ENCODE measurements around the gene OR2D3. TPM values are rescaled to one million over a fixed set of nuclear protein-coding genes. Genes with fewer than 3 reads are reported as not detected.

OR2D3 gene, protein sequence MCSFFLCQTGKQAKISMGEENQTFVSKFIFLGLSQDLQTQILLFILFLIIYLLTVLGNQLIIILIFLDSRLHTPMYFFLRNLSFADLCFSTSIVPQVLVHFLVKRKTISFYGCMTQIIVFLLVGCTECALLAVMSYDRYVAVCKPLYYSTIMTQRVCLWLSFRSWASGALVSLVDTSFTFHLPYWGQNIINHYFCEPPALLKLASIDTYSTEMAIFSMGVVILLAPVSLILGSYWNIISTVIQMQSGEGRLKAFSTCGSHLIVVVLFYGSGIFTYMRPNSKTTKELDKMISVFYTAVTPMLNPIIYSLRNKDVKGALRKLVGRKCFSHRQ
- total RNA-seq: not detected
- not detected for polyA plus RNA-seq
- long read RNA-seq, donor 1: 0 reads
- long read RNA-seq, donor 2: 0 reads
- long read RNA-seq, donor 3: 0 reads

DNA sequence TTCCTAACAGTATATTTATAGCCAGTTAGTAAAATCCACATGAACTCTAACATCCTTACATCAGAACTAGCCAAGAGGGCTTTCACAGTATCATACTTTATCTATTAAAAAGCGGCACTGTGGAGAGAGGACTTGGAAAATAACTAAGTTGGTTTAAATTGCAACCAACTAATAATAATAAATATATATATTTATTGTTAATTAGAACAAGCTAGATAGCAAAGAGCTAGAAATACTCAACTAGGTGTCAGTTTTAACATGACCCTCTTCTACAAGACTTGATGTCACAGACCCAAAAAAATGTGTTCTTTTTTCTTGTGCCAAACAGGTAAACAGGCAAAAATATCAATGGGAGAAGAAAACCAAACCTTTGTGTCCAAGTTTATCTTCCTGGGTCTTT is at the start of gene OR2D3:
Gene OR2D3 (plus strand): TSS at position 301 of the 400 bp plus-strand sequence. CDS start 0 bp downstream, at position 301.
- intact Hi-C loops (cut with DNase I): no loop called here
- no peak for TF ChIP-seq EP300 (IDR thresholded peaks at IDR 0.05)
- TF ChIP-seq POLR2A (IDR thresholded peaks at IDR 0.05): no peak
- TF ChIP-seq, protein P1, sequence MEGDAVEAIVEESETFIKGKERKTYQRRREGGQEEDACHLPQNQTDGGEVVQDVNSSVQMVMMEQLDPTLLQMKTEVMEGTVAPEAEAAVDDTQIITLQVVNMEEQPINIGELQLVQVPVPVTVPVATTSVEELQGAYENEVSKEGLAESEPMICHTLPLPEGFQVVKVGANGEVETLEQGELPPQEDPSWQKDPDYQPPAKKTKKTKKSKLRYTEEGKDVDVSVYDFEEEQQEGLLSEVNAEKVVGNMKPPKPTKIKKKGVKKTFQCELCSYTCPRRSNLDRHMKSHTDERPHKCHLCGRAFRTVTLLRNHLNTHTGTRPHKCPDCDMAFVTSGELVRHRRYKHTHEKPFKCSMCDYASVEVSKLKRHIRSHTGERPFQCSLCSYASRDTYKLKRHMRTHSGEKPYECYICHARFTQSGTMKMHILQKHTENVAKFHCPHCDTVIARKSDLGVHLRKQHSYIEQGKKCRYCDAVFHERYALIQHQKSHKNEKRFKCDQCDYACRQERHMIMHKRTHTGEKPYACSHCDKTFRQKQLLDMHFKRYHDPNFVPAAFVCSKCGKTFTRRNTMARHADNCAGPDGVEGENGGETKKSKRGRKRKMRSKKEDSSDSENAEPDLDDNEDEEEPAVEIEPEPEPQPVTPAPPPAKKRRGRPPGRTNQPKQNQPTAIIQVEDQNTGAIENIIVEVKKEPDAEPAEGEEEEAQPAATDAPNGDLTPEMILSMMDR (IDR thresholded peaks at IDR 0.05): no peak
- no peaks in the 10 kb centered on the region for H3K36me3 ChIP-seq
- H3K4me3 ChIP-seq: no peak within 1 kb of the TSS
- DNase-seq: no peak
- no peaks in the 10 kb centered on the region for H3K4me1 ChIP-seq (ENCODE audit: insufficient read depth)
- no peak within 1 kb of the TSS for H3K27ac ChIP-seq
- no peaks in the 10 kb centered on the region for H3K9me3 ChIP-seq
- WGBS, 3 donors: 86 to 97% (median 88%) methylated on average over 1 of the region's 1 CpG
- no peaks in the 10 kb centered on the region for H3K27me3 ChIP-seq

DNA sequence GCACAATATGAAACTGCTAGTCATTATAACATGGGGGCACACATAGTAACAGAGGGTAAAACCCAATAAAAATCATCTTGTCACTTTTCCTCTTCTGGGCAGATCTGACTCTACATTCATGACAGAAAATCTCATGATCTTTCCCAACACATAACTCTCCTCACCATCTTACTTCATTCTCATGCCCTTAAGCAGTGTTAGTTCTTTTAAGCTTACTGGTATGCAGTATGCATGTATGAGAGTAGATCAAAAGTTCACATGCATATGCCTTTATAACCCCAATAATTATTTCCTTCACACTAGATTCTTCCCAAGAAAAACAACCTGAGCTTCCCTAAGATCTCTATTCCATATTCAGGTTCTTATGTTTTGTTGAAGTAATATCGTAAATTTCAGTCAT is 49.5 kb upstream of the OR2D3 start:
- H3K4me3 ChIP-seq: no peak overlapping the region
- no peak for DNase-seq
- intact Hi-C loops (cut with DNase I): no loop called here
- H3K27me3 ChIP-seq: no peaks in the 10 kb centered on the region
- 80 to 86% (median 81%) methylated on average over 1 of the region's 1 CpG for WGBS, 3 donors
- no peaks in the 10 kb centered on the region for H3K36me3 ChIP-seq
- H3K9me3 ChIP-seq: no peaks in the 10 kb centered on the region
- H3K4me1 ChIP-seq (ENCODE audit: insufficient read depth): no peaks in the 10 kb centered on the region
- no peak overlapping the region for H3K27ac ChIP-seq
- TF ChIP-seq, protein P1 (IDR thresholded peaks at IDR 0.05): no peak

DNA sequence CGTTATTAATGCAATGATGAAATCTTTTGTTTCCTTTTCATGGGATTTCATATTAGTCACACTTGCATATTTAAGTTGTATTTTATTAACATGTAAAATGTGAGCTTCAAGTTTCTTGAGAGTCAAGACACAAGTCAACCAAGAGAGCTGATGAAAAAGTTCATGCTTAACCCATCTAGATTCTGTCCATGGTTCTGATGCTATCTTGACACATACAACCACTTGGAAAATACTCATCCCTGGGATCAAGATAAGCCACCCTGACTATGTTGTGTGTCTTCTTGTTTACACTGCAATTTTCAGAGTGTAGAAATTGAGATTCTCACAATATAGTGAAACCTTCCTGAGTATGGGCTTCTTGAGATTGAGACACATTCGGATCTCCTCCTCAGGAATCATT is 45.0 kb upstream of the OR2D3 start:
- Histone ChIP-seq H3K36me3 (no peaks in the 10 kb centered on the region), H3K27me3 (no peaks in the 10 kb centered on the region), H3K27ac (no peak overlapping the region), H3K4me1 (ENCODE audit: insufficient read depth) (no peaks in the 10 kb centered on the region), H3K9me3 (no peaks in the 10 kb centered on the region), H3K4me3 (no peak overlapping the region)
- no peak for DNase-seq
- intact Hi-C loops (cut with DNase I): no loop called here
- TF ChIP-seq, protein P1 (IDR thresholded peaks at IDR 0.05): no peak
- TF ChIP-seq POLR2A (IDR thresholded peaks at IDR 0.05): no peak
- TF ChIP-seq EP300 (IDR thresholded peaks at IDR 0.05): no peak
- 79 to 92% (median 84%) methylated on average over 2 of the region's 2 CpGs for WGBS, 3 donors

DNA sequence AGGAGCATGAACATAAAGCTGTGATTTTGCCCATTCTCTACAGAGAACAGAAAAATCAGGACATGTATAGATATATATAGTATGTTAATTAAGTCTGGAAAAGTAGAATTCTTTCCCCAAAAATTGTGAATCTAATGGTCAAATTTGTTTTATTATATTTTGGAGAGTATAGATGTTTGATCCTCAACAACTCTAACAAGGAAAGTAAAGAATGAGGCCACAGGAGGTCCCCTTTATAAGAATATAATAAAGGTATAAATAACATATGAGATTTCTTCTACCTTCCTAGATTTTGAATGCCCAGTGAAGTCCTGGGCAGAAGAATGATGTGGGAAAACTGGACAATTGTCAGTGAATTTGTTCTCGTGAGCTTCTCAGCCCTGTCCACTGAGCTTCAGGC is 44.5 kb upstream of the OR2D3 start, which contains the start of gene OR10A4:
Gene OR10A4 (plus strand): TSS at position 301 of the 400 bp plus-strand sequence. CDS start 23 bp downstream, at position 324.
- WGBS, 3 donors: 88 to 94% (median 90%) methylated on average over 1 of the region's 1 CpG
- no peaks in the 10 kb centered on the region for H3K27me3 ChIP-seq
- no peak for TF ChIP-seq POLR2A (IDR thresholded peaks at IDR 0.05)
- TF ChIP-seq EP300 (IDR thresholded peaks at IDR 0.05): no peak
- TF ChIP-seq, protein P1 (IDR thresholded peaks at IDR 0.05): no peak
- H3K36me3 ChIP-seq: no peaks in the 10 kb centered on the region
- H3K9me3 ChIP-seq: no peaks in the 10 kb centered on the region
- H3K27ac ChIP-seq: no peak within 1 kb of the TSS
- H3K4me1 ChIP-seq (ENCODE audit: insufficient read depth): no peaks in the 10 kb centered on the region
- no peak within 1 kb of the TSS for H3K4me3 ChIP-seq
- no peak for DNase-seq
- intact Hi-C loops (cut with DNase I): no loop called here

Measured in ovary (tissue), 10 donors.